Spleen (tissue), 11 donors: ENCODE data around the gene VEPH1. TPM values are rescaled to one million over a fixed set of nuclear protein-coding genes. Genes with fewer than 3 reads are reported as not detected.

Experiments used
- DNase-seq: peaks from one replicate; pipeline ENCODE4 v3.0.0-alpha.2; 2020
- H3K27ac ChIP-seq, 8 donors: fragments of 200-600 bp; sonication (generic) in 7 of 8; 1 replicate in 4 of 8; 2 replicates in 4 of 8; pipeline versions ENCODE4 v1.5.0 to v1.8.0; 2016 to 2021; ENCODE audit warnings: inconsistent platforms in 4 of 8, mild to moderate bottlenecking in 4 of 8, moderate library complexity in 1 of 8
- H3K27me3 ChIP-seq, 7 donors: fragments of 200-600 bp; sonication (generic) in 6 of 7; replicated peaks in 1 of 7; 1 replicate in 4 of 7; 2 replicates in 3 of 7; pipeline versions ENCODE4 v1.5.0 to v1.8.0; 2016 to 2021; ENCODE audit warnings: inconsistent platforms in 3 of 7, mild to moderate bottlenecking in 1 of 7
- H3K36me3 ChIP-seq, 6 donors: fragments of 200-600 bp; sonication (generic) in 5 of 6; 1 replicate in 4 of 6; 2 replicates in 2 of 6; pipeline versions ENCODE4 v1.5.0 to v1.8.0; 2016 to 2021; ENCODE audit warnings: inconsistent platforms in 2 of 6
- H3K4me1 ChIP-seq, 6 donors: fragments of 200-600 bp; sonication (generic) in 5 of 6; 1 replicate in 3 of 6; 2 replicates in 3 of 6; pipeline versions ENCODE4 v1.5.0 to v1.8.0; 2016 to 2021; ENCODE audit warnings: inconsistent platforms in 3 of 6
- H3K4me3 ChIP-seq, 8 donors: fragments of 200-600 bp; sonication (generic) in 7 of 8; 1 replicate in 4 of 8; 2 replicates in 4 of 8; pipeline versions ENCODE4 v1.5.0 to v1.8.0; 2016 to 2021; ENCODE audit warnings: inconsistent platforms in 4 of 8, mild to moderate bottlenecking in 4 of 8, moderate library complexity in 2 of 8
- H3K9me3 ChIP-seq, 8 donors: fragments of 200-600 bp; sonication (generic) in 7 of 8; 1 replicate in 4 of 8; 2 replicates in 4 of 8; pipeline versions ENCODE4 v1.5.0 to v1.8.0; 2016 to 2021; ENCODE audit warnings: inconsistent platforms in 4 of 8
- POLR2A ChIP-seq, 3 donors: fragments of 450-650 bp; IDR thresholded peaks; one replicate each; pipeline ENCODE4 v1.5.1; 2017; ENCODE audit warnings: antibody characterized with exemption in 3 of 3, mild to moderate bottlenecking in 1 of 3
- POLR2AphosphoS5 ChIP-seq, 3 donors: sonication (generic); formaldehyde crosslinking; IDR thresholded peaks; one replicate each; pipeline ENCODE4 v1.5.1; 2017; ENCODE audit warnings: antibody characterized with exemption in 3 of 3
- WGBS, 5 donors: extraction: QIAGEN DNeasy Blood & Tissue Kit in 3 of 5; methylation state at CpG; one replicate each; pipeline versions ENCODE4 v1.1.5 to v1.1.7; 2013 to 2018; 5-methylcytosine and 5-hydroxymethylcytosine counted together
- intact Hi-C: fragments of 100-400 bp; cut with DNase I; formaldehyde crosslinking; loops from one replicate; pipeline ENCODE4 v1.15.0; 2023; ENCODE audit warnings: low total_unique reads
- polyA plus RNA-seq, 3 donors: library from polyadenylated mRNA; stranded (reverse); fragments of 200-250 nt; gene quantifications; one replicate each; pipeline ENCODE4 v1.2.1, GENCODE V29; 2013
- total RNA-seq, 7 donors: library from RNA; depleted of rRNA in 3 of 7; stranded (reverse); fragments of >200 nt in 3 of 7; fragmentation: NEBNext Ultra II Directional in 4 of 7; extraction: Animal tissue kit (Norgen Biotek cat#: 25700) in 4 of 7; gene quantifications; one replicate each; pipeline versions ENCODE4 v1.1.0 to v1.2.1, GENCODE V29; 2016 to 2021
- TF ChIP-seq, protein P1 (sequence below), 11 experiments: fragments of 200-600 bp in 7 of 11; fragments of 450-650 bp in 4 of 11; sonication (generic) in 4 of 11; IDR thresholded peaks in 8 of 11; conservative IDR thresholded peaks in 3 of 11; 1 replicate in 7 of 11; 2 replicates in 4 of 11; pipeline versions ENCODE4 v1.4.0 to v1.8.0; 2016 to 2021; ENCODE audit warnings: antibody characterized with exemption in 11 of 11, inconsistent platforms in 4 of 11, mild to moderate bottlenecking in 1 of 11
- donor health status: healthy with polysubstance abuse.
- donor health status: DM: no; HTN: no; CAD: no; lungs with moderate emphysema.
- donor health status: DM: no; HTN: no; CAD: no.
- donor health status: Bipolar disorder and iron deficiency.
- donor health status: healthy.
- donor health status: DM: no; HTN: no; CAD: no.
- donor health status: DM: yes; HTN: yes; CAD: no.

Gene VEPH1
- total and polyA plus RNA-seq, 10 donors: 0.26 to 19.6 (median 5.8) TPM

GRCh38 chr3:157333551-157333991 lies 169.6 kb downstream of the VEPH1 start:
- intact Hi-C loops: no loop called here
- Histone ChIP-seq H3K4me1 (peaks cover 0 to 5% (median 0%) of the 10 kb centered on the region in 6 donors), H3K4me3 (no peak overlapping the region), H3K27me3 (no peaks in the 10 kb centered on the region), H3K9me3 (no peaks in the 10 kb centered on the region), H3K27ac (no peak overlapping the region), H3K36me3 (no peaks in the 10 kb centered on the region)
- TF ChIP-seq, protein P1, sequence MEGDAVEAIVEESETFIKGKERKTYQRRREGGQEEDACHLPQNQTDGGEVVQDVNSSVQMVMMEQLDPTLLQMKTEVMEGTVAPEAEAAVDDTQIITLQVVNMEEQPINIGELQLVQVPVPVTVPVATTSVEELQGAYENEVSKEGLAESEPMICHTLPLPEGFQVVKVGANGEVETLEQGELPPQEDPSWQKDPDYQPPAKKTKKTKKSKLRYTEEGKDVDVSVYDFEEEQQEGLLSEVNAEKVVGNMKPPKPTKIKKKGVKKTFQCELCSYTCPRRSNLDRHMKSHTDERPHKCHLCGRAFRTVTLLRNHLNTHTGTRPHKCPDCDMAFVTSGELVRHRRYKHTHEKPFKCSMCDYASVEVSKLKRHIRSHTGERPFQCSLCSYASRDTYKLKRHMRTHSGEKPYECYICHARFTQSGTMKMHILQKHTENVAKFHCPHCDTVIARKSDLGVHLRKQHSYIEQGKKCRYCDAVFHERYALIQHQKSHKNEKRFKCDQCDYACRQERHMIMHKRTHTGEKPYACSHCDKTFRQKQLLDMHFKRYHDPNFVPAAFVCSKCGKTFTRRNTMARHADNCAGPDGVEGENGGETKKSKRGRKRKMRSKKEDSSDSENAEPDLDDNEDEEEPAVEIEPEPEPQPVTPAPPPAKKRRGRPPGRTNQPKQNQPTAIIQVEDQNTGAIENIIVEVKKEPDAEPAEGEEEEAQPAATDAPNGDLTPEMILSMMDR (IDR thresholded peaks at IDR 0.05 in 8 of 11, conservative IDR thresholded peaks at IDR 0.05 in 3 of 11): no peak
- TF ChIP-seq POLR2A (IDR thresholded peaks at IDR 0.05) (no peak), POLR2AphosphoS5 (IDR thresholded peaks at IDR 0.05) (no peak)
- 59 to 91% (median 85%) methylated on average over 2 of the region's 2 CpGs for WGBS, 5 donors
- no peak for DNase-seq

DNA sequence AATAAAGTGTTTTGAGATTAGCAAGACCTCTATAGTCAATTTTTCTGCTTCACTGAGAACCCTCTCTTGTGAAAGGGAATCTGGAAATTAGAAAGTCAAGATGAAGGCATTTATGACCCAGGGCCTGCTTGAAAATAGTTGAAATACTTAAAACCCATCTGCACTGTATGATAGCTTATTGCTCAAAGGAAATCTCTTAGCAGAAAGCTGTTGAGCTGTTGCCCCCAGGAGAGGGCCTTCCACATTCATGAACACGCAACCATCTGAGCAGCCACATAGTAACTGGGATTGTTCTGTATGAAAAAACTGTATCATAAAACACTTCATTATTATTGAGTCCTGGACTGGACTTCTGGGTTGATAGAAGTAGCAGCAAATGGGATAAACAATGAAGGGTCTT lies 173.0 kb downstream of the VEPH1 start:
- no peak for DNase-seq
- WGBS, 5 donors: 93 to 100% (median 95%) methylated on average over 1 of the region's 1 CpG
- intact Hi-C loops: no loop called here
- H3K27me3 ChIP-seq: no peaks in the 10 kb centered on the region
- H3K27ac ChIP-seq: peak overlapping the region in 1 of 8 donors; percentile 6
- H3K4me1 ChIP-seq: peaks cover 0 to 5% (median 0%) of the 10 kb centered on the region in 6 donors
- H3K36me3 ChIP-seq: no peaks in the 10 kb centered on the region
- H3K9me3 ChIP-seq: peaks cover 0 to 8% (median 0%) of the 10 kb centered on the region in 8 donors
- TF ChIP-seq, protein P1 (IDR thresholded peaks at IDR 0.05 in 8 of 11, conservative IDR thresholded peaks at IDR 0.05 in 3 of 11): no peak
- no peak for TF ChIP-seq POLR2A (IDR thresholded peaks at IDR 0.05)
- TF ChIP-seq POLR2AphosphoS5 (IDR thresholded peaks at IDR 0.05): no peak
- no peak overlapping the region for H3K4me3 ChIP-seq

- no peak overlapping the region for H3K4me3 ChIP-seq
- H3K27me3 ChIP-seq: no peaks in the 10 kb centered on the region
- peak overlapping the region in 1 of 8 donors; percentile 6 for H3K27ac ChIP-seq
- intact Hi-C loops: no loop called here
- peaks cover 0 to 5% (median 0%) of the 10 kb centered on the region in 6 donors for H3K4me1 ChIP-seq
- H3K36me3 ChIP-seq: no peaks in the 10 kb centered on the region
- WGBS, 5 donors: 68 to 87% (median 83%) methylated on average over 2 of the region's 2 CpGs
- DNase-seq: no peak
- peaks cover 0 to 9% (median 0%) of the 10 kb centered on the region in 8 donors for H3K9me3 ChIP-seq
- TF ChIP-seq POLR2A (IDR thresholded peaks at IDR 0.05): no peak
- TF ChIP-seq POLR2AphosphoS5 (IDR thresholded peaks at IDR 0.05): no peak
These were observed 173.7 kb downstream of the VEPH1 start for GRCh38 chr3:157329551-157329950.

DNA sequence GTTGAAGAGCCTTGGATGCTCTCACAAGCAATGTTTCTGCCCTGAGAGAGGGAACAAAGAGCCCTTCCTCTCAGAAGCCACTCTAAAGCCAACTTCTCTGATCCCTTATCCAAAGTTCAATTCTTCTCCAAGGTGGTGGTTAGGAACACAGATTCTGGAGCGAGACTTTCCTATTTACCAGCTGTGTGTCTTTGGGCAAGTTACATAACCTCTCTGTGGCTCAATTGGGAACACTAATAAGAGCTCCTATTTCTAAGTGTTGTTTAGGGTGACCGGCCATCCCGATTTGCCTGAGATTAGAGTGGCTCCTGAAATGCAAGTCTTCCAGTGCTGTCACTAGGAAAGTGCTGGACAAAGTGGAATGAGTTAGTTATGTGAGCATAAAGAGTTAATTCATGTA lies 175.4 kb downstream of the VEPH1 start:
- intact Hi-C loops: no loop called here
- WGBS, 5 donors: 92 to 97% (median 95%) methylated on average over 3 of the region's 3 CpGs
- TF ChIP-seq POLR2A (IDR thresholded peaks at IDR 0.05) (no peak), POLR2AphosphoS5 (IDR thresholded peaks at IDR 0.05) (no peak)
- TF ChIP-seq, protein P1 (IDR thresholded peaks at IDR 0.05 in 8 of 11, conservative IDR thresholded peaks at IDR 0.05 in 3 of 11): no peak
- Histone ChIP-seq H3K27me3 (no peaks in the 10 kb centered on the region), H3K4me3 (no peak overlapping the region), H3K9me3 (peaks cover 0 to 9% (median 0%) of the 10 kb centered on the region in 8 donors), H3K27ac (no peak overlapping the region), H3K4me1 (peaks cover 0 to 5% (median 0%) of the 10 kb centered on the region in 6 donors), H3K36me3 (no peaks in the 10 kb centered on the region)
- no peak for DNase-seq
